GM12864 (cell line): ENCODE results near the gene ANGEL2.

Experiments
- DNase-seq: peaks from one replicate; pipeline ENCODE4 v3.0.0-alpha.2; 2011; ENCODE audit warnings: low read depth
- H3K4me3 ChIP-seq: 2 replicates; pipeline ENCODE4 v1.5.1; 2011; ENCODE audit warnings: mild to moderate bottlenecking, low read depth, low read length, control low read depth
- CTCF ChIP-seq: IDR thresholded peaks from 2 replicates; pipeline ENCODE4 v1.5.1; 2011; ENCODE audit warnings: low read depth, mild to moderate bottlenecking, moderate library complexity, low read length, control low read depth, inconsistent platforms; ENCODE audit errors: missing control alignments

The ANGEL2 gene

GRCh38 chr1:212974711-212975110 is 41.0 kb downstream of the ANGEL2 start:
- TF ChIP-seq CTCF, result no peak

GRCh38 chr1:212973899-212974298 is 41.8 kb downstream of the ANGEL2 start:
- no peak for TF ChIP-seq CTCF
- no peak for DNase-seq
- no peak overlapping the region for H3K4me3 ChIP-seq

More at GRCh38 chr1:212974711-212975110, 41.0 kb downstream of the ANGEL2 start:
- DNase-seq, result no peak
- H3K4me3 ChIP-seq, result no peak overlapping the region

GRCh38 chr1:212973426-212973825 is 42.2 kb downstream of the ANGEL2 start:
- no peak overlapping the region for H3K4me3 ChIP-seq
- DNase-seq, result no peak
- TF ChIP-seq CTCF, result no peak

GRCh38 chr1:212971312-212971711 is 44.4 kb downstream of the ANGEL2 start:
- TF ChIP-seq CTCF, result no peak
- no peak for DNase-seq
- no peak overlapping the region for H3K4me3 ChIP-seq

GRCh38 chr1:212970085-212970484 is 45.6 kb downstream of the ANGEL2 start:
- DNase-seq, result no peak
- no peak for TF ChIP-seq CTCF
- H3K4me3 ChIP-seq, result no peak overlapping the region

GRCh38 chr1:212968368-212968863 is 47.3 kb downstream of the ANGEL2 start:
- H3K4me3 ChIP-seq, result no peak overlapping the region
- no peak for TF ChIP-seq CTCF
- DNase-seq, result no peak

GRCh38 chr1:212967801-212968200 is 47.9 kb downstream of the ANGEL2 start:
- H3K4me3 ChIP-seq, result no peak overlapping the region
- DNase-seq, result no peak
- TF ChIP-seq CTCF, result peak; percentile 86
